Spleen (tissue), 11 donors: Measurements from ENCODE around the gene TREML1. TPM values are rescaled to one million over a fixed set of nuclear protein-coding genes. Genes with fewer than 3 reads are reported as not detected.
"Not testable (repeated sequence)": the region's sequence is repeated elsewhere in the genome, so short reads cannot be mapped to it uniquely, and the experiment has no call there.

Experiments used
- DNase-seq: peaks from one replicate; pipeline ENCODE4 v3.0.0-alpha.2; 2020
- H3K27ac ChIP-seq, 8 donors: fragments of 200-600 bp; sonication (generic) in 7 of 8; 1 replicate in 4 of 8; 2 replicates in 4 of 8; pipeline versions ENCODE4 v1.5.0 to v1.8.0; 2016 to 2021; ENCODE audit warnings: inconsistent platforms in 4 of 8, mild to moderate bottlenecking in 4 of 8, moderate library complexity in 1 of 8
- H3K27me3 ChIP-seq, 7 donors: fragments of 200-600 bp; sonication (generic) in 6 of 7; replicated peaks in 1 of 7; 1 replicate in 4 of 7; 2 replicates in 3 of 7; pipeline versions ENCODE4 v1.5.0 to v1.8.0; 2016 to 2021; ENCODE audit warnings: inconsistent platforms in 3 of 7, mild to moderate bottlenecking in 1 of 7
- H3K36me3 ChIP-seq, 6 donors: fragments of 200-600 bp; sonication (generic) in 5 of 6; 1 replicate in 4 of 6; 2 replicates in 2 of 6; pipeline versions ENCODE4 v1.5.0 to v1.8.0; 2016 to 2021; ENCODE audit warnings: inconsistent platforms in 2 of 6
- H3K4me1 ChIP-seq, 6 donors: fragments of 200-600 bp; sonication (generic) in 5 of 6; 1 replicate in 3 of 6; 2 replicates in 3 of 6; pipeline versions ENCODE4 v1.5.0 to v1.8.0; 2016 to 2021; ENCODE audit warnings: inconsistent platforms in 3 of 6
- H3K4me3 ChIP-seq, 8 donors: fragments of 200-600 bp; sonication (generic) in 7 of 8; 1 replicate in 4 of 8; 2 replicates in 4 of 8; pipeline versions ENCODE4 v1.5.0 to v1.8.0; 2016 to 2021; ENCODE audit warnings: inconsistent platforms in 4 of 8, mild to moderate bottlenecking in 4 of 8, moderate library complexity in 2 of 8
- H3K9me3 ChIP-seq, 8 donors: fragments of 200-600 bp; sonication (generic) in 7 of 8; 1 replicate in 4 of 8; 2 replicates in 4 of 8; pipeline versions ENCODE4 v1.5.0 to v1.8.0; 2016 to 2021; ENCODE audit warnings: inconsistent platforms in 4 of 8
- CTCF ChIP-seq, 11 experiments: fragments of 200-600 bp in 7 of 11; fragments of 450-650 bp in 4 of 11; sonication (generic) in 4 of 11; IDR thresholded peaks in 8 of 11; conservative IDR thresholded peaks in 3 of 11; 1 replicate in 7 of 11; 2 replicates in 4 of 11; pipeline versions ENCODE4 v1.4.0 to v1.8.0; 2016 to 2021; ENCODE audit warnings: antibody characterized with exemption in 11 of 11, inconsistent platforms in 4 of 11, mild to moderate bottlenecking in 1 of 11
- POLR2A ChIP-seq, 3 donors: fragments of 450-650 bp; IDR thresholded peaks; one replicate each; pipeline ENCODE4 v1.5.1; 2017; ENCODE audit warnings: antibody characterized with exemption in 3 of 3, mild to moderate bottlenecking in 1 of 3
- POLR2AphosphoS5 ChIP-seq, 3 donors: sonication (generic); formaldehyde crosslinking; IDR thresholded peaks; one replicate each; pipeline ENCODE4 v1.5.1; 2017; ENCODE audit warnings: antibody characterized with exemption in 3 of 3
- WGBS, 5 donors: extraction: QIAGEN DNeasy Blood & Tissue Kit in 3 of 5; methylation state at CpG; one replicate each; pipeline versions ENCODE4 v1.1.5 to v1.1.7; 2013 to 2018; 5-methylcytosine and 5-hydroxymethylcytosine counted together
- intact Hi-C: fragments of 100-400 bp; cut with DNase I; formaldehyde crosslinking; loops from one replicate; pipeline ENCODE4 v1.15.0; 2023; ENCODE audit warnings: low total_unique reads
- polyA plus RNA-seq, 3 donors: library from polyadenylated mRNA; stranded (reverse); fragments of 200-250 nt; gene quantifications; one replicate each; pipeline ENCODE4 v1.2.1, GENCODE V29; 2013
- total RNA-seq, 7 donors: library from RNA; depleted of rRNA in 3 of 7; stranded (reverse); fragments of >200 nt in 3 of 7; fragmentation: NEBNext Ultra II Directional in 4 of 7; extraction: Animal tissue kit (Norgen Biotek cat#: 25700) in 4 of 7; gene quantifications; one replicate each; pipeline versions ENCODE4 v1.1.0 to v1.2.1, GENCODE V29; 2016 to 2021
- donor health status: healthy with polysubstance abuse.
- donor health status: DM: no; HTN: no; CAD: no; lungs with moderate emphysema.
- donor health status: DM: no; HTN: no; CAD: no.
- donor health status: Bipolar disorder and iron deficiency.
- donor health status: healthy.
- donor health status: DM: no; HTN: no; CAD: no.
- donor health status: DM: yes; HTN: yes; CAD: no.

TREML1 gene
- total and polyA plus RNA-seq, 10 donors, result 1.2 to 19.2 (median 4.9) TPM

GRCh38 chr6:41122918-41123317, 31.2 kb downstream of the TREML1 start:
- intact Hi-C loops, result no loop called here
- 91 to 100% (median 93%) methylated on average over 1 of the region's 1 CpG for WGBS, 5 donors
- no peak for DNase-seq

GRCh38 chr6:41122373-41122772, 31.8 kb downstream of the TREML1 start:
- Histone ChIP-seq H3K36me3 (peaks cover 0 to 62% (median 5%) of the 10 kb centered on the region in 6 donors), H3K27me3 (no peaks in the 10 kb centered on the region), H3K9me3 (no peaks in the 10 kb centered on the region), H3K4me3 (no peak overlapping the region), H3K4me1 (no peaks in the 10 kb centered on the region), H3K27ac (no peak overlapping the region)
- TF ChIP-seq CTCF (IDR thresholded peaks at IDR 0.05 in 8 of 11, conservative IDR thresholded peaks at IDR 0.05 in 3 of 11) (no peak), POLR2A (IDR thresholded peaks at IDR 0.05) (no peak), POLR2AphosphoS5 (IDR thresholded peaks at IDR 0.05) (no peak)
- DNase-seq, result no peak
- intact Hi-C loops, result no loop called here
- 83 to 100% (median 93%) methylated on average over 1 of the region's 1 CpG for WGBS, 5 donors

More at GRCh38 chr6:41122918-41123317, 31.2 kb downstream of the TREML1 start:
- TF ChIP-seq CTCF (IDR thresholded peaks at IDR 0.05 in 8 of 11, conservative IDR thresholded peaks at IDR 0.05 in 3 of 11) (no peak), POLR2AphosphoS5 (IDR thresholded peaks at IDR 0.05) (no peak), POLR2A (IDR thresholded peaks at IDR 0.05) (no peak)
- Histone ChIP-seq H3K4me1 (no peaks in the 10 kb centered on the region), H3K27ac (no peak overlapping the region), H3K27me3 (no peaks in the 10 kb centered on the region), H3K9me3 (no peaks in the 10 kb centered on the region), H3K36me3 (peaks cover 0 to 62% (median 5%) of the 10 kb centered on the region in 6 donors), H3K4me3 (no peak overlapping the region)

DNA sequence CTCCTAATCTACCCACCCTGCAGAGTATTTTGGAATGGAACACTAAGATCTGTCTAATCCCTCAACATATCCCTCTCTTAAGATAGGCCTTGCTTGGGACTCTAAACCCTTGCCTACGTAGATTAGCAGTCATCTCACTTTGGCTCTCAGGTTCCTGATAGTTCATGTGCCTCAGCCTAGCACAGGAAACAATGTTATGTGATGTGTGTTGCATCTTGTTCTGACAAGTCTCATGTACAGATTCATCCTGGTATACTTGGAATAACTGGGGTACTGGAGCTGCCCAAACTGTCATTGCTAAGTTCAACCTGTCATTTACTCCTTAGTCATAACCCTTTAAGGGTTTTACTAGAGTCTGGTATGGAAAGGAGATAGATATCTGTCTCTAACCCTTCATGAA, 34.1 kb downstream of the TREML1 start:
- WGBS, 5 donors, result 88 to 100% (median 96%) methylated on average over 1 of the region's 1 CpG

DNA sequence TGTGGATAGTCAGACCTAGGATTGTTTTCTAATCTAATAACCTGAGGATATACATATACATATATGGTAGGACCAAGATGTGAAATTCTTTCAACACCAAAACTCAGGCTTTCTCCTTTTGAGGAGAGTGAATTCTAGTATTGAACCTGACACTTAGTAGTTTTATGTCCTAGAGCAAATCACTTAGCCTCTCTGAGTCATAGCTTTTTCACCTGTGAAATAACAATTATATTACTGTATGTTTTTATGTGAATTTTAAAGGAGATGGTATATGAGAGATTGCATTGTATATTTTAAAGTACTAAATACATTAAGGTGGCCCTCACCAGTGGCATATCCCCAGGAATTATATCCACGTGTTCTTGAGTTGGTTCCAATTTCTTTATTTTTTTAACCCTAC, 34.6 kb downstream of the TREML1 start:
- Histone ChIP-seq H3K27me3 (no peaks in the 10 kb centered on the region), H3K27ac (no peak overlapping the region), H3K4me3 (no peak overlapping the region), H3K9me3 (no peaks in the 10 kb centered on the region), H3K36me3 (peaks cover 0 to 58% (median 5%) of the 10 kb centered on the region in 6 donors), H3K4me1 (no peaks in the 10 kb centered on the region)
- no peak for TF ChIP-seq POLR2AphosphoS5 (IDR thresholded peaks at IDR 0.05)
- TF ChIP-seq POLR2A (IDR thresholded peaks at IDR 0.05), result no peak
- no peak for TF ChIP-seq CTCF (IDR thresholded peaks at IDR 0.05 in 8 of 11, conservative IDR thresholded peaks at IDR 0.05 in 3 of 11)
- no peak for DNase-seq
- 45 to 65% (median 55%) methylated on average over 1 of the region's 1 CpG for WGBS, 5 donors
- intact Hi-C loops, result no loop called here

More for the DNA sequence above, 34.1 kb downstream of the TREML1 start:
- TF ChIP-seq POLR2A (IDR thresholded peaks at IDR 0.05), result no peak
- TF ChIP-seq POLR2AphosphoS5 (IDR thresholded peaks at IDR 0.05), result no peak
- TF ChIP-seq CTCF (IDR thresholded peaks at IDR 0.05 in 8 of 11, conservative IDR thresholded peaks at IDR 0.05 in 3 of 11), result no peak
- no peak overlapping the region for H3K4me3 ChIP-seq
- peaks cover 0 to 64% (median 5%) of the 10 kb centered on the region in 6 donors for H3K36me3 ChIP-seq
- H3K9me3 ChIP-seq, result no peaks in the 10 kb centered on the region
- DNase-seq, result no peak
- H3K4me1 ChIP-seq, result no peaks in the 10 kb centered on the region
- no peak overlapping the region for H3K27ac ChIP-seq
- intact Hi-C loops, result no loop called here
- no peaks in the 10 kb centered on the region for H3K27me3 ChIP-seq

- H3K4me1 ChIP-seq, H3K4me3 ChIP-seq, H3K27ac ChIP-seq, H3K9me3 ChIP-seq, DNase-seq, intact Hi-C loops, H3K27me3 ChIP-seq: not testable (repeated sequence)
- 94 to 100% (median 96%) methylated on average over 2 of the region's 2 CpGs for WGBS, 5 donors
- peaks cover 0 to 34% (median 0%) of the 10 kb centered on the region in 6 donors for H3K36me3 ChIP-seq
These were observed 39.1 kb downstream of the TREML1 start for GRCh38 chr6:41115027-41115426.
